ENCODE measurements around the gene GALNT2. TPM values are rescaled to one million over a fixed set of nuclear protein-coding genes. Genes with fewer than 3 reads are reported as not detected.

The GALNT2 gene
- total RNA-seq, 1 donor from 2014 or later = 129 TPM

GRCh38 chr1:230107941-230108340 lies 40.9 kb downstream of the GALNT2 start:
- TF ChIP-seq, protein P1, sequence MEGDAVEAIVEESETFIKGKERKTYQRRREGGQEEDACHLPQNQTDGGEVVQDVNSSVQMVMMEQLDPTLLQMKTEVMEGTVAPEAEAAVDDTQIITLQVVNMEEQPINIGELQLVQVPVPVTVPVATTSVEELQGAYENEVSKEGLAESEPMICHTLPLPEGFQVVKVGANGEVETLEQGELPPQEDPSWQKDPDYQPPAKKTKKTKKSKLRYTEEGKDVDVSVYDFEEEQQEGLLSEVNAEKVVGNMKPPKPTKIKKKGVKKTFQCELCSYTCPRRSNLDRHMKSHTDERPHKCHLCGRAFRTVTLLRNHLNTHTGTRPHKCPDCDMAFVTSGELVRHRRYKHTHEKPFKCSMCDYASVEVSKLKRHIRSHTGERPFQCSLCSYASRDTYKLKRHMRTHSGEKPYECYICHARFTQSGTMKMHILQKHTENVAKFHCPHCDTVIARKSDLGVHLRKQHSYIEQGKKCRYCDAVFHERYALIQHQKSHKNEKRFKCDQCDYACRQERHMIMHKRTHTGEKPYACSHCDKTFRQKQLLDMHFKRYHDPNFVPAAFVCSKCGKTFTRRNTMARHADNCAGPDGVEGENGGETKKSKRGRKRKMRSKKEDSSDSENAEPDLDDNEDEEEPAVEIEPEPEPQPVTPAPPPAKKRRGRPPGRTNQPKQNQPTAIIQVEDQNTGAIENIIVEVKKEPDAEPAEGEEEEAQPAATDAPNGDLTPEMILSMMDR (IDR thresholded peaks at IDR 0.05) = no peak
- intact Hi-C loops (cut with DNase I) = no loop called here
- peaks cover 0 to 3% of the 10 kb centered on the region in 2 donors for H3K36me3 ChIP-seq
- H3K4me3 ChIP-seq = no peak overlapping the region
- no peak for DNase-seq (ENCODE audit: low spot score in 2 of 2)
- H3K27ac ChIP-seq = no peak overlapping the region
- H3K27me3 ChIP-seq = no peaks in the 10 kb centered on the region
- peaks cover 27 to 62% of the 10 kb centered on the region in 2 donors for H3K4me1 ChIP-seq
- H3K9me3 ChIP-seq = no peaks in the 10 kb centered on the region

GRCh38 chr1:230108580-230108979 lies 41.5 kb downstream of the GALNT2 start:
- H3K4me1 ChIP-seq = peaks cover 33 to 62% of the 10 kb centered on the region in 2 donors
- no peak overlapping the region for H3K4me3 ChIP-seq
- peaks cover 0 to 3% of the 10 kb centered on the region in 2 donors for H3K36me3 ChIP-seq
- H3K9me3 ChIP-seq = no peaks in the 10 kb centered on the region
- H3K27ac ChIP-seq = no peak overlapping the region
- DNase-seq (ENCODE audit: low spot score in 2 of 2) = no peak
- intact Hi-C loops (cut with DNase I) = no loop called here
- TF ChIP-seq, protein P1 (IDR thresholded peaks at IDR 0.05) = no peak
- H3K27me3 ChIP-seq = no peaks in the 10 kb centered on the region

DNA sequence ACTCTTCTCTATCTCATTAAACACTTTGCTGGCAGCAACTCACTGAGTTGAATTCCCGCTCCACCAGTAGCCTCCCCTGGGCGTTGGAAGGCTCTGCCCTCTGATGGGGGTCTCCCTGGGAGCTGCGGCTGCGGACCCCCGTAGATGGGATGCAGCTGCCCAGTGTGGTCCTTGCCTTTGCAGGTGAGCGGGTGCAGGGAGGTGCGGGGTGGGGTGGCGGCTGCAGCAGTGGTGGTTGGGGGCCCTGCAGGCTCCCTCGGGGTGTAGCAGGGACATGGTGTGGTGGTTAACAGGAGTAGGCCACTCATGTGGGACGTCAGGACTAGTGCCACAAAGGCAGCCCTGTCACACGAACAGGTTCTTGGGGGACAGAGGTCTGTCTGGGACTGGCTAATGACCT lies 42.0 kb downstream of the GALNT2 start:
- intact Hi-C loops (cut with DNase I) = no loop called here
- Histone ChIP-seq H3K9me3 (no peaks in the 10 kb centered on the region), H3K27ac (no peak overlapping the region), H3K4me1 (peaks cover 29 to 60% of the 10 kb centered on the region in 2 donors), H3K36me3 (peaks cover 0 to 3% of the 10 kb centered on the region in 2 donors), H3K4me3 (no peak overlapping the region), H3K27me3 (no peaks in the 10 kb centered on the region)
- DNase-seq (ENCODE audit: low spot score in 2 of 2) = no peak
- TF ChIP-seq, protein P1 (IDR thresholded peaks at IDR 0.05) = no peak

DNA sequence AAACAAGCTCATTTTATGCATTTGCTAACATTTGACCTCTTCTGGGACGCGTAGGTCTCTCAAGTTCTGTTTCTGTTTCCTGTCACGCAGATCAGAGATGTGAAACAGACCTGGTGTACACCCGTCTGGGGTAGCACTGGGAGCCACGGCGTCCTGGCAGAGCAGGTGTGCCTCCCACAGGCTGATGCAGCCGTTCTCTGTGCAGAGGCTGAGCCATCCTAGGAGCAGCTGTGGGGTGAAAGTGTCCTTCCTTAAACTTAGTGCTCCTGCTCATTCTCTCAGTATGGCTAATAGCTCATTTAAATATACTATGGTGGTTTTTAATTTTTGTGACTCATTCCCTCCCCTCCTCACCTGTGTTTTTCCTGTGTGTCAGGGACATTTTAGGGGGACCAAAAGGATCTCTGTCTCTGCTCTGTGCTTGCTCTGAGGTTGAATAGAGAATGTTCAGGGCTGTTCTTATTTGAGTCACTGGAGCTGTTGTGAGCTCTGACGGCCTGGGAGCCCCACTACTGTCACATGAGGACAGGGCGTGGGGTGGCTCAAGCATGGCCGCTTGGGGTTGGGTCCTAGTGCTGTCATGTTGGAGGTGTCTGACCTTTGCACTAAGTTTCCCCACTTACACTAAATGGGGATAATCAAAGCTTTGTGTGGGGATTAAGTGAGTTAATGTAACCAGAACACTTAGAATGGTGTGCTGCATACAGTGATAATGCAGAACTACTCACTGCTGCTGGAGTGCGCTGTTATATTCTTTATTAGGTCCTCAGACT lies 43.0 kb downstream of the GALNT2 start:
- intact Hi-C loops (cut with DNase I) = no loop called here
- TF ChIP-seq, protein P1 (IDR thresholded peaks at IDR 0.05) = no peak
- H3K36me3 ChIP-seq = peaks cover 0 to 3% of the 10 kb centered on the region in 2 donors
- no peak for DNase-seq (ENCODE audit: low spot score in 2 of 2)
- no peaks in the 10 kb centered on the region for H3K9me3 ChIP-seq
- no peak overlapping the region for H3K4me3 ChIP-seq
- H3K27ac ChIP-seq = peak overlapping the region in 1 of 2 donors; percentile 9
- no peaks in the 10 kb centered on the region for H3K27me3 ChIP-seq
- H3K4me1 ChIP-seq = peaks cover 25 to 61% of the 10 kb centered on the region in 2 donors

DNA sequence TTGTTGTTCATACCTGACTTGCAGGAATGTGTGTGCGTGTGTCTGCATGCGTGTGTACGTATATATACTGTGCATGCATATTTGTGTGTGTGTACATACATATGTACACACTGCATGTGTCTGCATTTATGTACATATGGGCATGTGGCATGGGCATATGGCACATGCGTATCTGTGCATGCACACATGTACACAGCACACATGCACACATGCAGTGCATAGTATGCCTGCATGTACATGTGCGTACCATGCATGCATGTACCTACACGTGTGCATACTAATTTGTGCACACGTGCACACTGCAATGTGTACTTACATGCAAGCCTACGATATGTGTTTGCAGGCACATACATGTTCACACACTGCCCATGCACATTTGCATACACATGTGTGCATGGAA lies 43.9 kb downstream of the GALNT2 start:
- Histone ChIP-seq H3K27me3 (no peaks in the 10 kb centered on the region), H3K4me1 (peaks cover 19 to 52% of the 10 kb centered on the region in 2 donors), H3K9me3 (no peaks in the 10 kb centered on the region), H3K27ac (no peak overlapping the region), H3K36me3 (peaks cover 0 to 3% of the 10 kb centered on the region in 2 donors), H3K4me3 (no peak overlapping the region)
- TF ChIP-seq, protein P1 (IDR thresholded peaks at IDR 0.05) = no peak
- intact Hi-C loops (cut with DNase I) = no loop called here
- DNase-seq (ENCODE audit: low spot score in 2 of 2) = no peak
